HFFc6 (cell line): ENCODE results near the gene MSL3B.

Experiments used
- DNase-seq: peaks from one replicate; pipeline ENCODE4 v3.0.0-alpha.2; 2018
- H3K27ac Mint-ChIP-seq: 2 replicates; pipeline ENCODE4 v1.8.0; 2020; ENCODE audit warnings: mild to moderate bottlenecking, mixed read lengths
- H3K27me3 Mint-ChIP-seq: 2 replicates; pipeline ENCODE4 v1.8.0; 2021; ENCODE audit warnings: mild to moderate bottlenecking, moderate library complexity, mixed read lengths; ENCODE audit not compliant: insufficient read depth
- H3K36me3 Mint-ChIP-seq: 2 replicates; pipeline ENCODE4 v1.8.0; 2021; ENCODE audit warnings: low read depth, mixed read lengths
- H3K4me1 Mint-ChIP-seq: 2 replicates; pipeline ENCODE4 v1.8.0; 2020; ENCODE audit warnings: low read depth, mixed read lengths
- H3K4me3 Mint-ChIP-seq: 2 replicates; pipeline ENCODE4 v1.8.0; 2020; ENCODE audit warnings: mild to moderate bottlenecking, moderate library complexity, mixed read lengths
- H3K9me3 Mint-ChIP-seq: 2 replicates; pipeline ENCODE4 v1.8.0; 2020; ENCODE audit warnings: mild to moderate bottlenecking, mixed read lengths
- TF ChIP-seq, protein P1 (sequence below): fragments of 200-600 bp; sonication (generic); IDR thresholded peaks from 2 replicates; pipeline ENCODE4 v1.5.0; 2021; ENCODE audit warnings: antibody characterized with exemption, mild to moderate bottlenecking

The MSL3B gene

DNA sequence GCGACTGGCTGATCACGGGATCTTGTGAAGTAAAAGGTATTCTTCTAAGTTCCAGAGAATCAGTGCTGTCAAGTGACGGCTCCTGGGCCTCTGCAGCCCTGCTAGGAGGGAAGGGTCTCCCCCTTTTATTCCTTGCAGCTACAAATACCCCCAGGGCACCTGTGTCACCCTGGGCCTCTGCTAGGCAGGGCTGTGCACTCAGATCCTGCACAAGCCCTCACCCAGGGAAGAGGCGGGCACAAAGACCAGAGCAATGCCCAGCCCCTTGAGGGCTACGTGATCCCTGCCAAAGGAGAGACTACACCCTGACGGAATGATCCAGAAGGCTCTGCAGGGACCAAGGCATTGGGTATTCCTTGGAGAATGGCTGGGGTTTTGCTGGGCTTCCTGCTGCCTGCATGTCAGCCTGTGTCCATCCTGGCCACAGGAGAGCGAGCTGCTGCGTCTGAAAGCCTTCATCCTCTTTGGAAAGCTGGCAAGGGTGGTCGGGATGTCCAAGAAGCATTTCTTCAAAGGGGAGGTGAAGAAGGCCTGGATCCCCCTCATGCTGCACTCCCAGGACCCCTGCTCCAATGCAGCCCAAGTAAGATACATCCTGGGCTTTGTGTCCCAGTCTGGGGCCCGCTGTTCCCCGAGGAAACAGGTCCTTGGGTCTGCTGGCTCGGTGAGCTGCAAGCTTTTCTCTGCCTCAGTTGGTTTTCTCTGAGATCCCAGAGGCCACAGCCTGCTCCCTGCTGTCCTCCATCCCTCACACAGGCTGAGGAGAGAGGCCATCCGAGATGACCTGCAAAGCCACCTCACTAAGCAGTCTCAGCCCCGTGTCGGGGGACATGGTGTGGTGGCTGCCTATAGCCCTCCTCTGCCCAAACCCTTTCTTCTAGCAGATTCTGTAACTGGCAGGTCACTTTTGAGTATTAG is 38.7 kb downstream of the MSL3B start:
- TF ChIP-seq, protein P1, sequence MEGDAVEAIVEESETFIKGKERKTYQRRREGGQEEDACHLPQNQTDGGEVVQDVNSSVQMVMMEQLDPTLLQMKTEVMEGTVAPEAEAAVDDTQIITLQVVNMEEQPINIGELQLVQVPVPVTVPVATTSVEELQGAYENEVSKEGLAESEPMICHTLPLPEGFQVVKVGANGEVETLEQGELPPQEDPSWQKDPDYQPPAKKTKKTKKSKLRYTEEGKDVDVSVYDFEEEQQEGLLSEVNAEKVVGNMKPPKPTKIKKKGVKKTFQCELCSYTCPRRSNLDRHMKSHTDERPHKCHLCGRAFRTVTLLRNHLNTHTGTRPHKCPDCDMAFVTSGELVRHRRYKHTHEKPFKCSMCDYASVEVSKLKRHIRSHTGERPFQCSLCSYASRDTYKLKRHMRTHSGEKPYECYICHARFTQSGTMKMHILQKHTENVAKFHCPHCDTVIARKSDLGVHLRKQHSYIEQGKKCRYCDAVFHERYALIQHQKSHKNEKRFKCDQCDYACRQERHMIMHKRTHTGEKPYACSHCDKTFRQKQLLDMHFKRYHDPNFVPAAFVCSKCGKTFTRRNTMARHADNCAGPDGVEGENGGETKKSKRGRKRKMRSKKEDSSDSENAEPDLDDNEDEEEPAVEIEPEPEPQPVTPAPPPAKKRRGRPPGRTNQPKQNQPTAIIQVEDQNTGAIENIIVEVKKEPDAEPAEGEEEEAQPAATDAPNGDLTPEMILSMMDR, result no peak
- no peak overlapping the region for H3K27ac Mint-ChIP-seq
- H3K4me1 Mint-ChIP-seq, result no peaks in the 10 kb centered on the region
- H3K36me3 Mint-ChIP-seq, result no peaks in the 10 kb centered on the region
- no peaks in the 10 kb centered on the region for H3K9me3 Mint-ChIP-seq
- DNase-seq, result no peak
- peaks cover 2% of the 10 kb centered on the region for H3K27me3 Mint-ChIP-seq
- H3K4me3 Mint-ChIP-seq, result no peak overlapping the region

DNA sequence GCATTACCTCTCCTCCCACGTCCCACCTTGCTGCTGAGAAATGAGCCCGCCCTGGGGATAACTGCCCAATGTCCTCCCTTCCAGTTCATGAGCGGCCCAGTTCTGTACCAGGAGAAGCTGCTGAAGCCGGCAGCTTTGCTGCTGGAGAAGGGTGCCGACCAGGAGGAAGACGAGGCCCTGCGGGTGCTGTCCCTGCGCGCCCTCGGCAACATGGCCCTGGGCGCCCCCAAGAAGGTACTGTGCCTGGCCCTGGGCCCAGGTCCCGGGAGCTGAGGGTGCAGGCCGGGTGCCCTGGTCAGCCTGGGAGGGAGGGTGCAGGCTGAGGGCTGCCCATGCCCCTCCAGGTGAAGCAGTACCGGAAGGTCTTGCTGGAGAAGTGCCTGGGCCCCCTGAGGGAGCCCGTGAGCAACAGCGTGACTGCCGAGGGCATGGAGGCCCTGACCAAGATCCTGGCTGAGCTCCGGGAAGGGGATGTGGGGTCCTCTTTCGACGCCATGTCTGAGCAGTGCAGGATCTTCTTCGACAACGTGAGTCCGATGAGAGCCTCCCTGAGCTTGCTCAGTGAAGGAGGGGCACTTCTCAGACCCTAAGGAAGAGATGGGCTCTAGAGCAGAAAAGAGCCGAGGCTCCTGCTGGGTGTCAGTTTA is 39.5 kb downstream of the MSL3B start:
- TF ChIP-seq, protein P1, result no peak
- H3K27me3 Mint-ChIP-seq, result peaks cover 3% of the 10 kb centered on the region

DNA sequence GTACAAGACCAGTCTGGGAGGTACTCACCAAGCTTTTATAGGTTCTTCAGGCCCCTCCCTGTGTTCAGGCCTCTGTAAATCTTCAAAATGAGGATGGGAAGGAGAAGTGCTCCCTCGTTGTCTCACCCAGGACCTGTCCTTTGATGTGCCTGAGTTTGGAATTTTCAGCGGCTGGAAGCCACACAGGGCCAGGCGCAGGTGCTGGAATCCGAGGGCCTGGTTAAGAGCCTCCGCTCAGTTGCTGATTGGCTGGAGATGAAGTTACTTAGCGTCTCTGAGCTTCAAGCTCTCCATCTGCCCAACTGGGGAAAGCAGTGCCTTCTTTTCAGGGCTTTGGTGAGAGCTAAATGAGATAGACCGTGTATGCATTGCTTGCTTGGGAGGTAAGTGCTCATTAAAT is 43.8 kb downstream of the MSL3B start:
- no peaks in the 10 kb centered on the region for H3K9me3 Mint-ChIP-seq
- DNase-seq, result no peak
- no peaks in the 10 kb centered on the region for H3K4me1 Mint-ChIP-seq
- no peaks in the 10 kb centered on the region for H3K36me3 Mint-ChIP-seq
- peaks cover 23% of the 10 kb centered on the region for H3K27me3 Mint-ChIP-seq
- no peak overlapping the region for H3K4me3 Mint-ChIP-seq
- TF ChIP-seq, protein P1, result no peak
- H3K27ac Mint-ChIP-seq, result no peak overlapping the region

More for the DNA sequence above, 39.5 kb downstream of the MSL3B start:
- no peak for DNase-seq
- no peak overlapping the region for H3K4me3 Mint-ChIP-seq
- no peaks in the 10 kb centered on the region for H3K36me3 Mint-ChIP-seq
- H3K27ac Mint-ChIP-seq, result no peak overlapping the region
- H3K9me3 Mint-ChIP-seq, result no peaks in the 10 kb centered on the region
- no peaks in the 10 kb centered on the region for H3K4me1 Mint-ChIP-seq

DNA sequence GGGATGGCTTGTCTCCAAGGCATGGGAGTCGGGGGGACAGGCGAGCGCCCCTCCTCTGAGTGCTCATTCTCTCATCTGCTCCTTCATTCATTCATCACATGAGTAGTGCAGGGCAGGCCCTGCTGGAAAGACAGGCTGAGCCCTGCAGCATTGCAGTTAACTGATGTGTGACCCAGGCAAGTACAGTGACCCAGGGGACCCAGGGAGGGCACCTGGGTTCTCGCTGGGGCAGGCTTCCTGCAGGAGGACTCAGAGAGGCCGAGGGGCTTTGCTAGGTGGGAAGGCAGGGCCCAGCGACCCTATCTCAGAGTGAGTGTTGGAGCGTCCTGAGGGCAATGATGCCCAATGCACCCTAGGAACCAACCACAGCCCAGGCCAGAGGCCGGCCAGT is 44.5 kb downstream of the MSL3B start:
- Mint-ChIP-seq H3K4me3 (no peak overlapping the region), H3K27ac (no peak overlapping the region), H3K4me1 (no peaks in the 10 kb centered on the region), H3K27me3 (peaks cover 24% of the 10 kb centered on the region), H3K36me3 (no peaks in the 10 kb centered on the region), H3K9me3 (no peaks in the 10 kb centered on the region)
- DNase-seq, result no peak
- TF ChIP-seq, protein P1, result no peak

DNA sequence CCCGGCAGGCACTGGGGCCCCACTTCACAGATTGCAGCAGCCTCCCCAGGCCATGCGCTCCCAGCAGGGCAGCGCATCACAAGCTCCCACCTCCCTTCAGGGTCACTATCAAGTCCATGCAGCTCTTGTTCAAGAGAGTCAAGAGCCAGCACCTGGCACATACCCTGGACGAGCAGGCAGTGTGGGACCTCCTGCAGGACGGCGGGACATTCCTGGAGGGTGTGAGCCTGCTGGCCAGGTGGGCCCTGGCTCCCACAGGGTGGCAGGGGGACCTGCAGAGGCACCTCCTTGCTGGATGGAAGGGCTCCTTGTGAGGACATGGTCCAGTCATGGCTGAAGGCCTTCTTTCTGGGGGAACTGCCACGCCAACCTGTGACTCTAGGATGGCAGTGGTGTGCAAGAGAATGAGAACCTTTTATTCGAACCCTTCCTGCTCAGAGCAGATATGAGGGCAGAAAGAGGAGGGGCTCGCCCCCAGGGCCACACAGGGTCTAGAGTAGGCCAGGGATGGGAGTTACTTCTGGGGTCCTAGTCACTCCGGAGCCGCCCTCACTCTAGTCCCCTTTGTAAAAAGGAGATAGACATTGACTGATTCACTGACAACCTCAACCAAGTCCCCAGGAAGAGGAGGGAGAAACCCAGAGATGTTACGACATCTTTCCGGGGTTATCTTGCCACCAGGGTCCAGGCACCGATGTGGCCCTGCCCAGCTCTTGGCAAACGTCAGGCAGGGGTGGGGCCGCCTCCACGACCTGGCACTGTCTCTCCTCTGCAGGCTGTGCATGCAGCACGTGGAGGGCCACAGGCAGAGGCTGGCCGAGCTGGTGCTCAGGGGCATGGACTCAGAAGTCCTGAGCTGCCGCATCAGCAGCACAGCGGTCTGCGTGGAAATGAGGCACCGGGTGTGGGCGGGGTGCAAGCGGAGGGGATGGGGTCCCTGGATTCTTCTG is 45.1 kb downstream of the MSL3B start:
- Mint-ChIP-seq H3K27me3 (peaks cover 24% of the 10 kb centered on the region), H3K27ac (no peak overlapping the region), H3K9me3 (no peaks in the 10 kb centered on the region), H3K36me3 (no peaks in the 10 kb centered on the region), H3K4me1 (no peaks in the 10 kb centered on the region), H3K4me3 (no peak overlapping the region)
- TF ChIP-seq, protein P1, result no peak
- DNase-seq, result no peak
